Sigmoid colon (tissue), 7 donors: ENCODE data around the gene ERBB3. TPM values are rescaled to one million over a fixed set of nuclear protein-coding genes. Genes with fewer than 3 reads are reported as not detected.

Experiments
- DNase-seq: peaks from one replicate; pipeline ENCODE4 v3.0.0-alpha.2; 2019
- H3K27ac ChIP-seq, 4 donors: fragments of 200-600 bp; sonication (generic); one replicate each; pipeline ENCODE4 v1.5.1; 2016 to 2019; ENCODE audit warnings: mild to moderate bottlenecking in 1 of 4
- H3K27me3 ChIP-seq, 3 donors: fragments of 200-600 bp; sonication (generic); one replicate each; pipeline ENCODE4 v1.5.1; 2019; ENCODE audit warnings: mild to moderate bottlenecking in 1 of 3
- H3K36me3 ChIP-seq, 4 donors: fragments of 200-600 bp; sonication (generic); one replicate each; pipeline ENCODE4 v1.5.1; 2016 to 2019
- H3K4me1 ChIP-seq, 4 donors: fragments of 200-600 bp; sonication (generic); one replicate each; pipeline ENCODE4 v1.5.1; 2017 to 2019
- H3K4me3 ChIP-seq, 4 donors: fragments of 200-600 bp; sonication (generic); one replicate each; pipeline ENCODE4 v1.5.1; 2017 to 2019; ENCODE audit warnings: mild to moderate bottlenecking in 2 of 4, moderate library complexity in 1 of 4
- H3K9me3 ChIP-seq, 4 donors: fragments of 200-600 bp in 3 of 4; sonication (generic) in 3 of 4; one replicate each; pipeline versions ENCODE4 v1.5.1 to v1.6.1; 2013 to 2019
- EP300 ChIP-seq, 4 donors: sonication (generic); formaldehyde crosslinking; IDR thresholded peaks; one replicate each; pipeline ENCODE4 v1.6.1; 2017; ENCODE audit warnings: antibody characterized with exemption in 4 of 4
- POLR2A ChIP-seq, 2 donors: fragments of 450-650 bp; IDR thresholded peaks; one replicate each; pipeline ENCODE4 v1.6.1; 2016; ENCODE audit warnings: antibody characterized with exemption in 2 of 2, mild to moderate bottlenecking in 2 of 2, moderate library complexity in 2 of 2
- POLR2AphosphoS5 ChIP-seq, 4 donors: sonication (generic); formaldehyde crosslinking; IDR thresholded peaks; one replicate each; pipeline ENCODE4 v1.6.1; 2017; ENCODE audit warnings: antibody characterized with exemption in 4 of 4
- WGBS, 2 donors: extraction: QIAGEN DNeasy Blood & Tissue Kit; methylation state at CpG; one replicate each; pipeline ENCODE4 v1.1.7; 2013; 5-methylcytosine and 5-hydroxymethylcytosine counted together
- intact Hi-C: fragments of 100-400 bp; cut with DNase I; formaldehyde crosslinking; loops from one replicate; pipeline ENCODE4 v1.15.1; 2023
- polyA plus RNA-seq, 3 donors: library from polyadenylated mRNA; stranded (reverse); fragments of 200-250 nt; gene quantifications; one replicate each; pipeline ENCODE4 v1.2.3, GENCODE V29; 2013
- total RNA-seq, 4 donors: library from RNA; depleted of rRNA; stranded (reverse); fragments of >200 nt; gene quantifications; one replicate each; pipeline ENCODE4 v1.1.0, GENCODE V29; 2016
- TF ChIP-seq, protein P1 (sequence below), 4 experiments: fragments of 450-650 bp in 3 of 4; fragments of 200-600 bp in 1 of 4; IDR thresholded peaks; one replicate each; pipeline ENCODE4 v1.5.1; 2016 to 2019; ENCODE audit warnings: antibody characterized with exemption in 4 of 4, mild to moderate bottlenecking in 3 of 4, moderate library complexity in 2 of 4
- donor health status: healthy with polysubstance abuse.
- donor health status: Bipolar disorder and iron deficiency.
- donor health status: healthy.

The ERBB3 gene
- total and polyA plus RNA-seq, 7 donors, result 10.2 to 69.8 (median 21.4) TPM

DNA sequence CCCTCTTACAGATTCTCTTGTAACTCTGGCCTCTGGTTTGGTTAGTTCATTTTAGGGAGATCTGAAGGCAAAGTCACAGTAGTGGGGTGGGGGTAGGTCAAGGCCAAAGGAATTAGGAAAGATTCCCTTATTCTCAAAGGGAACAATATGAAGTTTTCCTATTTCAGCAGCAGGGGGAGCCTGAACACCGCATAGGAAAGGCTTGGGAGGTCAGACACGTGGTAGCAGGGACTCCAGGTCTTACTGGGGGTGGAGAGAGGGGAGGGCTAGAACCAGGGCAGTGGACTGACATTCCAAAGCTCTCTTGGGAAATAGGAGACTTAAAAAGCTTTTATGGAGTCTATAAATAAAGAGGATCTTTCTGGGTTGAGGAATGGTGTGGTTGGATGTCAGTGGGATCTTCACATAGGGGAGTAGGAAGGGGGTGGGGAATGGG is 39.4 kb downstream of the ERBB3 start:
- Histone ChIP-seq H3K4me3 (no peak overlapping the region), H3K9me3 (no peaks in the 10 kb centered on the region), H3K27ac (peak overlapping the region; percentile 87 to 98 (median 94)), H3K27me3 (no peaks in the 10 kb centered on the region), H3K36me3 (peaks cover 10 to 23% (median 13%) of the 10 kb centered on the region in 4 donors), H3K4me1 (peaks cover 0 to 46% (median 30%) of the 10 kb centered on the region in 4 donors)
- peak; percentile 94 for DNase-seq
- intact Hi-C loops, result loop anchor here (1.0 to 5.0 kb wide), 4 partner anchors 39 to 1403 kb away; partner anchors contain the start of genes DDIT3, MBD6, MYL6 and NABP2
- TF ChIP-seq POLR2A (IDR thresholded peaks at IDR 0.05), result no peak
- TF ChIP-seq EP300 (IDR thresholded peaks at IDR 0.05), result peak in 1 of 4 donors; percentile 19
- TF ChIP-seq, protein P1, sequence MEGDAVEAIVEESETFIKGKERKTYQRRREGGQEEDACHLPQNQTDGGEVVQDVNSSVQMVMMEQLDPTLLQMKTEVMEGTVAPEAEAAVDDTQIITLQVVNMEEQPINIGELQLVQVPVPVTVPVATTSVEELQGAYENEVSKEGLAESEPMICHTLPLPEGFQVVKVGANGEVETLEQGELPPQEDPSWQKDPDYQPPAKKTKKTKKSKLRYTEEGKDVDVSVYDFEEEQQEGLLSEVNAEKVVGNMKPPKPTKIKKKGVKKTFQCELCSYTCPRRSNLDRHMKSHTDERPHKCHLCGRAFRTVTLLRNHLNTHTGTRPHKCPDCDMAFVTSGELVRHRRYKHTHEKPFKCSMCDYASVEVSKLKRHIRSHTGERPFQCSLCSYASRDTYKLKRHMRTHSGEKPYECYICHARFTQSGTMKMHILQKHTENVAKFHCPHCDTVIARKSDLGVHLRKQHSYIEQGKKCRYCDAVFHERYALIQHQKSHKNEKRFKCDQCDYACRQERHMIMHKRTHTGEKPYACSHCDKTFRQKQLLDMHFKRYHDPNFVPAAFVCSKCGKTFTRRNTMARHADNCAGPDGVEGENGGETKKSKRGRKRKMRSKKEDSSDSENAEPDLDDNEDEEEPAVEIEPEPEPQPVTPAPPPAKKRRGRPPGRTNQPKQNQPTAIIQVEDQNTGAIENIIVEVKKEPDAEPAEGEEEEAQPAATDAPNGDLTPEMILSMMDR (IDR thresholded peaks at IDR 0.05), result peak; percentile 71 to 93 (median 82)
- TF ChIP-seq POLR2AphosphoS5 (IDR thresholded peaks at IDR 0.05), result peak; percentile 11 to 66 (median 42)
- WGBS, 2 donors, result 0 to 1% methylated on average over 2 of the region's 2 CpGs

GRCh38 chr12:56120158-56120846 is 40.3 kb downstream of the ERBB3 start:
- intact Hi-C loops, result loop anchor here (10.0 kb wide), 1 partner anchor 344 kb away; the partner anchor contains the start of gene SPRYD4

GRCh38 chr12:56121204-56121870 is 41.4 kb downstream of the ERBB3 start:
- H3K27ac ChIP-seq, result peak overlapping the region in 3 of 4 donors; percentile 55 to 98 (median 95)
- intact Hi-C loops, result loop anchor here (10.0 kb wide), 1 partner anchor 343 kb away; the partner anchor contains the start of gene SPRYD4

More at GRCh38 chr12:56120158-56120846, 40.3 kb downstream of the ERBB3 start:
- H3K9me3 ChIP-seq, result no peaks in the 10 kb centered on the region
- peaks cover 0 to 47% (median 31%) of the 10 kb centered on the region in 4 donors for H3K4me1 ChIP-seq
- no peak for TF ChIP-seq POLR2AphosphoS5 (IDR thresholded peaks at IDR 0.05)
- no peak for TF ChIP-seq EP300 (IDR thresholded peaks at IDR 0.05)
- TF ChIP-seq, protein P1 (IDR thresholded peaks at IDR 0.05), result no peak
- TF ChIP-seq POLR2A (IDR thresholded peaks at IDR 0.05), result no peak
- no peak for DNase-seq
- no peaks in the 10 kb centered on the region for H3K27me3 ChIP-seq
- H3K4me3 ChIP-seq, result no peak overlapping the region
- H3K36me3 ChIP-seq, result peaks cover 10 to 23% (median 13%) of the 10 kb centered on the region in 4 donors
- WGBS, 2 donors, result 94 to 95% methylated on average over 17 of the region's 17 CpGs
- H3K27ac ChIP-seq, result peak overlapping the region; percentile 87 to 98 (median 94)

GRCh38 chr12:56122637-56123036 is 42.7 kb downstream of the ERBB3 start:
- no peak overlapping the region for H3K4me3 ChIP-seq
- peaks cover 0 to 60% (median 45%) of the 10 kb centered on the region in 4 donors for H3K4me1 ChIP-seq
- no peaks in the 10 kb centered on the region for H3K27me3 ChIP-seq
- 70 to 79% methylated on average over 2 of the region's 2 CpGs for WGBS, 2 donors
- peak overlapping the region; percentile 29 to 55 (median 49) for H3K27ac ChIP-seq
- no peaks in the 10 kb centered on the region for H3K9me3 ChIP-seq
- H3K36me3 ChIP-seq, result peaks cover 10 to 23% (median 13%) of the 10 kb centered on the region in 4 donors
- intact Hi-C loops, result loop anchor here (10.0 kb wide), 1 partner anchor 342 kb away; the partner anchor contains the start of gene SPRYD4
- TF ChIP-seq EP300 (IDR thresholded peaks at IDR 0.05) (no peak), POLR2A (IDR thresholded peaks at IDR 0.05) (no peak), POLR2AphosphoS5 (IDR thresholded peaks at IDR 0.05) (no peak)
- TF ChIP-seq, protein P1 (IDR thresholded peaks at IDR 0.05), result no peak
- DNase-seq, result no peak

More at GRCh38 chr12:56121204-56121870, 41.4 kb downstream of the ERBB3 start:
- no peaks in the 10 kb centered on the region for H3K27me3 ChIP-seq
- H3K4me1 ChIP-seq, result peaks cover 0 to 52% (median 35%) of the 10 kb centered on the region in 4 donors
- DNase-seq, result no peak
- WGBS, 2 donors, result 94 to 95% methylated on average over 11 of the region's 11 CpGs
- no peaks in the 10 kb centered on the region for H3K9me3 ChIP-seq
- H3K36me3 ChIP-seq, result peaks cover 10 to 23% (median 13%) of the 10 kb centered on the region in 4 donors
- no peak for TF ChIP-seq EP300 (IDR thresholded peaks at IDR 0.05)
- no peak for TF ChIP-seq POLR2A (IDR thresholded peaks at IDR 0.05)
- TF ChIP-seq, protein P1 (IDR thresholded peaks at IDR 0.05), result no peak
- TF ChIP-seq POLR2AphosphoS5 (IDR thresholded peaks at IDR 0.05), result no peak
- no peak overlapping the region for H3K4me3 ChIP-seq
